GM18502 (cell line): Measurements from ENCODE around the gene ASIC3.
A peak's percentile ranks its signal among the peaks of the same experiment; 100 is the strongest.

Experiments used
- ATAC-seq: cut with Tn5 transposase; IDR thresholded peaks from one replicate; pipeline ENCODE4 v1.9.1; 2021; ENCODE audit warnings: mild to moderate bottlenecking; ENCODE audit not compliant: unreplicated experiment, poor library complexity

ASIC3 gene

GRCh38 chr7:151082141-151083070, 34.1 kb downstream of the ASIC3 start:
- no peak for ATAC-seq

GRCh38 chr7:151083071-151083823, 34.9 kb downstream of the ASIC3 start, which contains the start of gene TMUB1:
TSS of gene TMUB1 (minus strand) at chr7:151083493. CDS start at chr7:151082563, 930 bp downstream.
- ATAC-seq = peak; percentile 58

- no peak for ATAC-seq
These were observed 35.5 kb downstream of the ASIC3 start for GRCh38 chr7:151083824-151084160.

GRCh38 chr7:151085329-151085690, 37.0 kb downstream of the ASIC3 start:
- ATAC-seq = no peak

GRCh38 chr7:151085691-151086620, 37.6 kb downstream of the ASIC3 start, which contains the start of gene AGAP3:
TSS of gene AGAP3 (plus strand) at chr7:151086475. CDS start at chr7:151086742, 267 bp downstream.
- peak; percentile 44 for ATAC-seq

GRCh38 chr7:151086802-151087244, 38.5 kb downstream of the ASIC3 start:
- ATAC-seq = no peak

- ATAC-seq = no peak
These were observed 39.1 kb downstream of the ASIC3 start for GRCh38 chr7:151087245-151088018.

GRCh38 chr7:151088019-151088855, 39.9 kb downstream of the ASIC3 start:
- no peak for ATAC-seq

- no peak for ATAC-seq
These were observed 40.7 kb downstream of the ASIC3 start for GRCh38 chr7:151088856-151089699.

GRCh38 chr7:151089893-151090730, 41.8 kb downstream of the ASIC3 start:
- no peak for ATAC-seq

GRCh38 chr7:151091003-151091402, 42.7 kb downstream of the ASIC3 start:
- ATAC-seq = no peak

- ATAC-seq = no peak
These were observed 43.1 kb downstream of the ASIC3 start for GRCh38 chr7:151091431-151091830.

- ATAC-seq = no peak
These were observed 43.7 kb downstream of the ASIC3 start for GRCh38 chr7:151091988-151092387.

- ATAC-seq = no peak
These were observed 45.4 kb downstream of the ASIC3 start for GRCh38 chr7:151093748-151094147.

GRCh38 chr7:151094675-151095074, 46.3 kb downstream of the ASIC3 start:
- ATAC-seq = no peak

- no peak for ATAC-seq
These were observed 46.9 kb downstream of the ASIC3 start for GRCh38 chr7:151095123-151095797.
